NCI-H460 (cell line): ENCODE data around the gene KIR3DL2. TPM values are rescaled to one million over a fixed set of nuclear protein-coding genes. Genes with fewer than 3 reads are reported as not detected.
A peak's percentile ranks its signal among the peaks of the same experiment; 100 is the strongest.
"Not testable (repeated sequence)": the region's sequence is repeated elsewhere in the genome, so short reads cannot be mapped to it uniquely, and the experiment has no call there.

ENCODE experiments used
- DNase-seq: peaks from one replicate; pipeline ENCODE4 v3.0.0-alpha.2; 2016; ENCODE audit warnings: low read depth; ENCODE audit errors: extremely low read depth
- total RNA-seq: library from RNA; depleted of rRNA; stranded (reverse); fragments of >200 nt; shearing (Covaris generic); gene quantifications from 2 replicates; pipeline ENCODE4 v1.2.3, GENCODE V29; 2014

KIR3DL2 gene
- total RNA-seq, 1 experiment from 2014 or later: not detected

DNA sequence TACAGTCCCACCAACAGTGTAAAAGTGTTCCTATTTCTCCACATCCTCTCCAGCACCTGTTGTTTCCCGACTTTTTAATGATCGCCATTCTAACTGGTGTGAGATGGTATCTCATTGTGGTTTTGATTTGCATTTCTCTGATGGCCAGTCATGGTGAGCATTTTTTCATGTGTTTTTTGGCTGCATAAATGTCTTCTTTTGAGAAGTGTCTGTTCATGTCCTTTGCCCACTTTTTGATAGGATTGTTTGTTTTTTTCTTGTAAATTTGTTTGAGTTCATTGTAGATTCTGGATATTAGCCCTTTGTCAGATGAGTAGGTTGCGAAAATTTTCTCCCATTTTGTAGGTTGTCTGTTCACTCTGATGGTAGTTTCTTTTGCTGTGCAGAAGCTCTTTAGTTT is 13.2 kb downstream of the KIR3DL2 start:
- not testable (repeated sequence) for DNase-seq

DNA sequence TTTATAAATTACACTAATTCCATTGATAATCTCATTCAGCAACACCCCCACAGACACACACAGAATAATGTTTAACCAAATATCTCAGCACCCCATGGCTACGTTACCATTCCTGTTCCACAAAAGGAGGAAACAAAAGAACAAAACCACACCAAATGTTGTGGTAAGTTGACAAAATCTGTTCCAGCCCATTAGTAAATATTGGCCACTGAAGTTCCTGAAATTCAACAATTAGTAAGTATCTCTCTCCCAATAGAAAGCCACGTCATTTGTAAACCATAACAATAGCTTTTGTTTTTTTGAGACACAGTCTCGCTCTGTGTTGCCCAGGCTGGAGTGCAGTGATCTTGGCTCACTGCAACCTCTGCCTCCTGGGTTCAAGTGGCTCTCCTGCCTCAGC is 21.5 kb downstream of the KIR3DL2 start:
- DNase-seq: no peak

DNA sequence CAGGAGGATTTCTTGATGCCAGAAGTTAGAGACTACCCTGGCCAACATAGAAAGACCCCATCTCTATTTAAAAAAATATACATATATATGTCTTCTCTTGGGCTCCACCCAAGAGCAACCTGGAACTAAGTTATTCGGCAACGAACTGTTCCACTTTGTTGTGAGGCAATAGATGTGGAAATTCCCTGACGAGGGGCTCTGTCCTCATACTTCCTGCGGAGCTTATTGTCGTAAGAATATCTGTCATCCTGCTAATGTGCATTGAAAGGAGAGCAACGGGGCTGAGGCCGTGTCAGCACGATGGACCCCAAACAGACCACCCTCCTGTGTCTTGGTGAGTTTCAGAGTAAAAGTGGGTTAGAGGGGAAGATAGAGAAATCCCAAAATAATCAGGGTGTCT is 23.7 kb downstream of the KIR3DL2 start, which contains the start of gene FCAR:
Gene FCAR, plus strand, starts transcription at position 246 of the 400 bp plus-strand sequence. Its CDS starts 55 bp downstream, at position 301.
- DNase-seq: no peak

DNA sequence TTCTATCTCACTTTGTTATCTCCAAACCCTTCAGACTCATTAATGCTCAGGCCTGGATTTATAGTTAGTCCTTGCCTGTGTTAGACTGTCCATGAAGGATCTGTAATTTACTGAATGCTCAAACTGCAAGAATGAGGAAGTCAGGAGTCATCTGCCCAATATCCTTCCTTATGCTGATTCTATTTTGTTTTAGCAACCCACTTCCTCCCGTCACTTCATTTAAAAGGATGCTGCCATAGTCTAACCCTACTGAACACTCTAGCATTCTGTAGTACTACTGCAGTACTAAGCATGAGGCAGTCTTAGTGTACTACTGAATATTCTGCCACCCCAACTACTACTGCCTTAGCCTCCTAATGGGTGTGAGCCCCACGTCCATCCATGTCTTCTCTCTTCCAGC is 25.3 kb downstream of the KIR3DL2 start:
- DNase-seq: no peak

DNA sequence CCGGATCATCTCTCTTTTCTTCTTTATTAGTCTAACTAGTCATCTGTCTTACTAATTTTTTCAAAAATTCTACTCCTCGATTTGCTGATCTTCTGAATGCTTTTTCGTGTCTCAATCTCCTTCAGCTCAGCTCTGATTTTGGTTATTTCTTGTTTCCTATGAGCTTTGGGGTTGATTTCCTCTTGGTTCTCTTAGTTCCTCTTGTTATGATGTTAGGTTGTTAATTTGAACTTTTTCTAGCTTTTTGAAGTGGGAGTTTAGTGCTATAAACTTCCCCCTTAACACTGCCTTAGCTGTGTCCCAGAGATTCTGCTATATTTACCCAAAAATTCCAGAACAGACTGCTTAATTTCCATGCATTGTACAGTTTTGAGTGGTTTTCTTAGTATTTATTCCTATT is 27.2 kb downstream of the KIR3DL2 start:
- no peak for DNase-seq

DNA sequence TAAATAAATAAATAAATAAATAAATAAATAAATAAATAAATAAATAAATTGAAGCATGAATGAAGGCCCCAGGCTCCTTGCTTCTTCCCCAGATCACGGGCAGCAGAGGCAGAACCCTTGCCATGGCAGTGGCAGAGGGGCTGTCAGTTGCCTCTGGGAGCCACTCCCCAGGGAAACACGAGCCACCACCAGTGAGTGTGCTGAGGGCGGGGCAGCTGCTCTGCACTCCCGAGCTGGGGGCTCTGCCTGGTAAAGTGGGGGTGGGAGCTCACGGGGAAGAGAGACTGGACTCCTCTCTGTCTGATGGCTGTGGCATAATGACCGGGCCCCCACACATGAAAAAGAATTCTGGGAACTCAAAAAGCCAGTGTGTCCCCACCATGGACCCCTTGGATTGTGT is 31.6 kb downstream of the KIR3DL2 start:
- DNase-seq: no peak

DNA sequence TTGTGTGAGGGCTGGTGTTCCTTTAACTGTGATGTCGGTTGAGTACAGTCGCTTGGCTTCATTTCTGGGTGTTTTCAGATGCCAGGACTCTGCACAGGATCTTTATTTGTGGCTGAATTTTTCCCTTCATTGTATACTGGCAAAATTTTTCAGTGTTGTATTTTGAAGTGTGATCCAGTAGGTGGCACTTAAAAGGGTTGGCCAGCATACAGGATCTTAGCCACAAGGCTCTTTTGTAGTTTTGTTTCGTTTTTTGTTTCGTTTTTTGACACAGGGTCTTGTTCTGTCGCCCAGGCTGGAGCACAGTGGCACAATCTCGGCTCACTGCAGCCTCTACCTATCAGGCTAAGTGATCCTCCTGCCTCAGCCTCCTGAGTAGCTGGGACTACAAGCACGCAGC is 32.5 kb downstream of the KIR3DL2 start:
- no peak for DNase-seq

DNA sequence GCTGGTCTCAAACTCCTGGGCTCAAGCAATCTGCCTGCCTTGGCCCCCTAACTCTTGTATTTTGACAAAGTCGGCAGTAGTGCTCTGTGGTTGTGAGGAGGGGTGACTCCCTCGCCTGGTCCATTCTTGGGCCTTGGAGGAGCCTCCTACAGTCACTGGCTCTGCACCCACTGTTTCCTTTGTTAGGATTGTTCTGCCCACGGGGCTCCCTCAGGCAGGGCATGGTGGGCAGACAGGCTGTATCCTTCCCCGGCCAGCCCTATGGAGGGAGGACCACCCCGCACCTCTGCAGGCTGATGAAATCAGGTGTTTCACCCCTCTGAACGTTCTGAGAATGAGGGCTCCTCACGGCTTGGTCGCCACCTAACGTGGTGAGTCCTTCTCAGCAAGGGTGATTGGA is 33.0 kb downstream of the KIR3DL2 start:
- DNase-seq: no peak

DNA sequence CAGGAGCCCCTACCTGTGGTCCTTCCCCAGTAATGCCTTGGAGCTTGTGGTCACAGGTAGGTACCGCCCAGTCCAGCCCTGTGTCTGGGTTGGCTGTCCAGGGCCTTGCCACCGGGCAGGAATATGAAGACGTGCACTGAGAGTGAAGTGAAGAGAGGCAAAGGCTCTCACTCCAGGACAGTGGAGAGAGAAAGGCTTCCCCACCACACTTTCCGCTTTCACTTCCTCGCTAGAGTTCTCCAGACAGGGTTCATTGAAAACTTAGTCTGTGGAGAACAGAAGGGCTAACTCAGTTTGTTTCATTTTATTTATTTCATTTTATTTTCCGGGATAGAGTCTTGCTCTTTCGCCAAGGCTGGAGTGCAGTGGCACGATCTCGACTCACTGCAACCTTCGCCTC is 38.0 kb downstream of the KIR3DL2 start:
- DNase-seq: no peak

DNA sequence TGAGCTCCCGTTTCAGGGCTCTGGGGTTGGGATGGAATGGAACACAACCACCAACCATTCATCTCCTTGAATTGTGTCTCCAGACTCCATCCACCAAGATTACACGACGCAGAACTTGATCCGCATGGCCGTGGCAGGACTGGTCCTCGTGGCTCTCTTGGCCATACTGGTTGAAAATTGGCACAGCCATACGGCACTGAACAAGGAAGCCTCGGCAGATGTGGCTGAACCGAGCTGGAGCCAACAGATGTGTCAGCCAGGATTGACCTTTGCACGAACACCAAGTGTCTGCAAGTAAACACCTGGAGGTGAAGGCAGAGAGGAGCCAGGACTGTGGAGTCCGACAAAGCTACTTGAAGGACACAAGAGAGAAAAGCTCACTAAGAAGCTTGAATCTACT is 39.3 kb downstream of the KIR3DL2 start:
- no peak for DNase-seq

DNA sequence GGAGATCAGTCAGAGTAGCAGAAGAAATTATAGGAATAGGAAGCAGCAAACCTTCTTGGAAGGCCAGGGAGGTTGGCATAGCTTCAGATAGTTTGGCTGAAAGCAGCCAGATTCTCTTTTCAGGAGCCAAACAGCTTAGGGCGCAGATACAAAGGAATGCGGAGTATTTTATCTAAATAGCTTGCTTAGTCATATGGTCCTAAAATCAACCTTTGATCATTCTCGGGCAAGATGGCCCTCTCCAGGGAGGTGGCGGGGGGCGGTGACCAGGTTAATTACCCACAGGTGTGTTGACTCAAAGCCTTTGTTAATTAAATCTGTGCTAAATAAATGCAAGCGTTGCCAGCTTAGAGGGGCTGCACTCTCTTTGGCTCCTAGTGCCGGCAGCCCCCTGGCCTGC is 43.2 kb downstream of the KIR3DL2 start:
- DNase-seq: no peak

DNA sequence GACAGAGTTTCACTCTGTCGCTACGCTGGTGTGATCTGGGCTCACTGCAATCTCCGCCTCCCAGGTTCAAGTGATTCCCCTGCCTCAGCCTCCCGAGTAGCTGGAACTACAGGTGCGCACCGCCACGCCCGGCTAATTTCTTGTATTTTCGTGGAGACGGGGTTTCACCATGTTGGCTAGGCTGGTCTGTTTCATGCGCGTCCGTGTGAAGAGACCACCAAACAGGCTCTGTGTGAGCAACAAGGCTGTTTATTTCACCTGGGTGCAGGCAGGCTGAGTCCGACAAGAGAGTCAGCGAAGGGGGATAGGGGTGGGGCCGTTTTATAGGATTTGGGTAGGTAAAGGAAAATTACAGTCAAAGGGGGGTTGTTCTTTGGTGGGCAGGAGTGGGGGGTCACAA is 43.9 kb downstream of the KIR3DL2 start:
- DNase-seq: not testable (repeated sequence)

DNA sequence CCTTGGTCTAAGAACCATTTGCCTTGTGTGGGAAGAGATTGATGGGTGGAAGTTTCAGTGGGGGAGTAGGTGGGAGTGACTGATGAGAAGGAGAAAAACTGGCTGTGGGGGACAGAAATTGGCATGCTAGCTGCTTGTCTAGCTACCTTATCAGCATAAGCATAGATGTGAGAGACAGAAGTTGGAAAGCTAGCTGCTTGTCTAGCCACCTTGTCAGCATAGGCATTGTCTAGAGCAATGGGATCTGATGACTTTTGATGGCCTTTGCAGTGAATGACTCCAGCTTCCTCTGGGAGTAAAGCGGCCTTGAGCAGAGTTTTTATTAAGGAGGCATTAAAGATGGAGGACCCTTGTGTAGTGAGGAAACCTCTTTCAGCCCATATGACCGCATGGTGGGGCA is 45.8 kb downstream of the KIR3DL2 start:
- DNase-seq: no peak

DNA sequence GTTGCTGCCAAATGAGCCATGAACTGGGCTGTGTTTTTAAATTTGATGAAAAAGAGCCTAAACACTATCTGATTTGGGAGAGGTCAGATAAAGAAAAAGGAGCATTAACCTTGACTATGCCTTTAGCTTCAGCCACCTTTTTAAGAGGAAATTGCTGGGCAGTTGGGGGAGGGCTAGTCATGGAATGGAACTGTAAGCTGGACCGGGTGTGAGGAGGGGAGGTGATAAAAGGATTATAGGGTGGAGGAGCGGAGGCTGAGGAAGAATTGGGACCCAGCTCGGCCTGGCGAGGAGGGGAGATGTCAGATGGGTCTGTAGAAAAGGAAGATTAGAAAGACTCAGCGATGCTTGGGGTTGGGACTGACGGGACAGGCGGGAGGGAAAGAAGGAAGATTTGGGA is 48.4 kb downstream of the KIR3DL2 start:
- DNase-seq: not testable (repeated sequence)

DNA sequence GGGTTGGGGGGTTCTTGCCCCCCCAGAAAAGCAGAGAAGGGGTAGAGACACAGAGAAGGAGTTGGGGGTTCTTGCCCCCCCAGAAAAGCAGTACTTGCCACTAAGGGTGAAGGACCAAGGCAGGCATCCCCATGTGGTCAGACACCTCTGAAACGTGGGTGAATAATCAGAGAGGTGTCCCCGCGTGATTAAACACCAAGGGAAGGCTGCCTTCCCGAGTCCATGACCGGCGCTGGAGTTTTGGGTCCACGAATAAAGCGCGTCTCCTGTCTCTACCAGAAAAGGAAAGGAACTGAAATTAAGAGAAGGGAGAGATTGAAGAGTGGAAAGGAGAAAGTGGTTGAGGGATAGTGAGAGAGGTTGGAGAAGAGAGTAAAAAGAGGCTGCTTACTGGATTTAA is 49.4 kb downstream of the KIR3DL2 start:
- not testable (repeated sequence) for DNase-seq

DNA sequence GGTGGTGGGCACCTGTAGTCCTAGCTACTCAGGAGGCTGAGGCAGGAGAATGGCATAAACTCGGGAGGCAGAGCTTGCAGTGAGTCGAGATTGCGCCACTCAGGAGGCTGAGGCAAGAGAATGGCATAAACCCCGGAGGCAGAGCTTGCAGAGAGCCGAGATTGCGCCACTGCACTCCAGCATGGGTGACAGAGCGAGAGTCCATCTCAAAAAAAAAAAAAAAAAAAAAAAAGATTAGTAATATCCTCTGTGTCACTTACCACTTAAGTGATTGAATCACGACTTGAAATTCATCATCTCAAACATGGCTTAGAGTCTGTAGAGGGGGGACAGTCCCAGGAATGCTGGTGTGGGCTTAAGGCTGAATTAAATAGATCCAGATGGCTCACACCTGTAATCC is 50.9 kb downstream of the KIR3DL2 start:
- DNase-seq: peak; percentile 7

DNA sequence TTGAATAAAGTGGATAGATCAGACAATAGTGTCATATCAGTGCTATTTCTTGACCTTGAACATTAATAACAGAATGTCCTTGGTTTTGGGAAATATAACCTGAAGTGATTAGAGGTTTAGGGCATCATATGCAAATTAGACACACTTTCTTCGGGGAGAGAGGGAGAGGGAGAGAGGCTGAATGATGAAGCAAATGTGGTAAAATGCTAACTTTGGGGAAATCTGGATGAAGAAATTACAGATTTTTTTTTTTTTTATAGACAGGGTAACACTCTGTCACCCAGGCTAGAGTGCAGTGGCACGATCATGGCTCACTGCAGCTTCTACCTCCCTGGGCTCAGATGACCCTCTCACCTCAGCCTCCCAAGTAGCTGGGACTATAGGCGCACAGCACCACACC is 51.8 kb downstream of the KIR3DL2 start:
- DNase-seq: no peak

DNA sequence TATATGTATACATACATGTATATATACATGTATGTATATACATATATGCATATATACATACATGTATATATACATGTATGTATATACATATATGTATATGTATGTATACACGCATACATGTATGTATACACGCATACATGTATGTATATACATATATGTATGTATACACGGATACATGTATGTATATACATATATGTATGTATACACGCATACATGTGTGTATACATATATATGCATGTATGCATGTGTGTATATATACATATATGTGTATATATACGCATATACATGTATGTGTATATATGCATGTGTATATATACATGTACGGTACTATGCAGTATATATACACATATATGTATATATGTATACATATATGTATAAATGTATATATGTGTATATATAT is 53.1 kb downstream of the KIR3DL2 start:
- DNase-seq: no peak

DNA sequence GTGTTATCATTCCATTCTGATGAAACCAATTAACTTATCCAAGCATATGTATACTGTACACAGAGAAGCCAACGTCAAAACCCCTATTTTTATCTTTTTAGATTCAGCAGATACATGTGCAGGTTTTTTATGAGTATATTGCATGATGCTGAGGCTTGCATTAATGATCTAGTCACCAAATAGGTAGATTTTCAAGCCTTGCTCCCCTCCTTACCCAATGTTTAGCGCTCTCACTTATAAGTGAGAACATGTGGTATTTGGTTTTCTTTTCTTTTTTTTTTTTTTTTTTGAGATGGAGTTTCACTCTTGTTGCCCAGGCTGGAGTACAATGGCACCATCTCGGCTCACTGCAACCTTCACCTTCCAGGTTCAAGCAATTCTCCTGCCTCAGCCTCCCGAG is 54.0 kb downstream of the KIR3DL2 start:
- not testable (repeated sequence) for DNase-seq

DNA sequence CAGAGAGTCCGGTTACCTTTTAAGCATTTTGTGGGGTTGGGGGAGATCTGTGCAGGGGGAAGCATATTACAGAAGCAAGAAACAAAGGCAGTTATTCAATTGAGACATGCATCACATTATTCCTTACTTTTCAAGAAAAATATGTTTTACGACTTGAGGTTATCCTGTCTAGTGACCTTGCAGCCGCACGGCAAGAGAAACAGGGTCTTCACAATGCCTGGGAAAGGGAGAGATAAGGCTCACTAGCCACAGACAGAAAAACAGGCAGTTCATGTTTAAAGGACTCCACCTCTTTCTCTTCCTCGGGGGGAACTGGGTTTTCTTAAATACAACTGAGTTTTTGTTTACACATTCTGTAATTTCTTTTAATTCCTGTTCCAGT is 55.2 kb downstream of the KIR3DL2 start:
- DNase-seq: no peak

DNA sequence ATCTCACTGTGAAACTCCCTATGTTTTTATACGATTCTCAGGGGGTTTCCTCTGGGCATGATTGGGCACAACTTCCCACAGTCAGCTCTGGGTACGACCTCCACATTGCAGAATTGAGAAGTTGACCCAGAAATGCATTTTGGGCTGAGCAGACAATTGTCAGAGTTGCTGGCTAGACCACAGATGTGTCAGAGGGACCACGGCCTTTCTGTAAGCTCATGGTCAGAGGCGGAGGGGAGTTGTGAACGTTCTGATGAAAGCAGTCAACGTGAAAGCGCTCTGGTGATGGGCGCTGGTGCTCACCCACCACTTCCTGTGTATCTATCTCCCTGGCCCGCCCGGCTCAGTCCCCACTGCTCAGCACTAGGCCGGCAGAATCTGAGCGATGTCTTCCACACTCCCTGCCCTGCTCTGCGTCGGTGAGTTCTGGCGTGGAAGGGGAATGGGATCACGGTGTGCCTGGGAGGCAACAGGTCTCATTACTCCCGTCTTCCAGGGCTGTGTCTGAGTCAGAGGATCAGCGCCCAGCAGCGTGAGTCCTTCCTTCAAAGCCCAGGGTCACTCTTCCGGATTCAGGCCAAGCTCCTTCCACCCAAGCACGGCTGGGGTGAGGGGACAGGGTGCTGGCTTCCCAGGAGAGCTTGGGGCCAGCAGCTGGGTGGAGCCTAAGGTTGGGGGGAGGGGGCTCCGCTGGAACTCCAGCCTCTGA is 55.7 kb downstream of the KIR3DL2 start, which contains the start of gene NCR1:
Gene NCR1, plus strand, starts transcription at position 346 of the 709 bp plus-strand sequence. Its CDS starts 40 bp downstream, at position 386.
- no peak for DNase-seq

DNA sequence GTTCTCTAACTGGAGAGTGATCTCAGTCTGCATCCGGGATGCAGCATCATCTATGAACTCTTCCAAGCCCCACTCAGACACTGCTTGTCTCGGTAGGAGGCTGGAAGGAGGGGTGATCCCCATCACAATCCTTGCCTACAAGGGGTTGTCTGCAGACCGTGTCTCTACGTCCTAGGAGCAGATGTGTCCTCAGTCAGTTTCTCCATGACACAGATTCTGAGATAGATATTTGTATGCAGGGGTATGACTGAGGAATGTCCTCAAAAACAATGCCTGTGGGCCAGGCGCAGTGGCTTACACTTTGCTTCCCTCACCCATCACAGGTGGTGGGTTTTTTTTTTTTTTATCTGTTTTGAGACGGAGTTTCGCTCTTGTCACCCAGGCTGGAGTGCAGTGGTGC is 56.6 kb downstream of the KIR3DL2 start:
- no peak for DNase-seq

DNA sequence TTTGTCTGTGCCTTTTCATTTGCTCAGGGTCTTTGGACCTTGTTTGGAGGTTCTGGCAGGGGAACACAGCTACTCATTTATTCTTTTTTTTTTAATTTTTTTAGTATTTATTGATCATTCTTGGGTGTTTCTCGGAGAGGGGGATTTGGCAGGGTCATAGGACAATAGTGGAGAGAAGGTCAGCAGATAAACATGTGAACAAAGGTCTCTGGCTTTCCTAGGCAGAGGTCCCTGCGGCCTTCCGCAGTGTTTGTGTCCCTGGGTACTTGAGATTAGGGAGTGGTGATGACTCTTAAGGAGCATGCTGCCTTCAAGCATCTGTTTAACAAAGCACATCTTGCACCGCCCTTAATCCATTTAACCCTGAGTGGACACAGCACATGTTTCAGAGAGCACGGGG is 57.7 kb downstream of the KIR3DL2 start:
- DNase-seq: not testable (repeated sequence)
